Measurements from ENCODE around the gene ITGA2B. TPM values are rescaled to one million over a fixed set of nuclear protein-coding genes. Genes with fewer than 3 reads are reported as not detected.
A peak's percentile ranks its signal among the peaks of the same experiment; 100 is the strongest.

Gene ITGA2B
- total and polyA plus RNA-seq, 2 of the 13 experiments (the other 11 are each of a cell fraction or from before 2014, with no cell fraction given): 0.38 to 1.1 TPM

- TF ChIP-seq MTA1 (CRISPR knock-in tag; IDR thresholded peaks at IDR 0.05; ENCODE audit: borderline replicate concordance): no peak
- no peak for TF ChIP-seq PCBP1 (IDR thresholded peaks at IDR 0.05; ENCODE audit: borderline replicate concordance, low read depth, low read length)
- TF ChIP-seq NBN (conservative IDR thresholded peaks at IDR 0.05): no peak
These were observed 9.6 kb downstream of the ITGA2B start (continued) for GRCh38 chr17:44379887-44380286.

DNA sequence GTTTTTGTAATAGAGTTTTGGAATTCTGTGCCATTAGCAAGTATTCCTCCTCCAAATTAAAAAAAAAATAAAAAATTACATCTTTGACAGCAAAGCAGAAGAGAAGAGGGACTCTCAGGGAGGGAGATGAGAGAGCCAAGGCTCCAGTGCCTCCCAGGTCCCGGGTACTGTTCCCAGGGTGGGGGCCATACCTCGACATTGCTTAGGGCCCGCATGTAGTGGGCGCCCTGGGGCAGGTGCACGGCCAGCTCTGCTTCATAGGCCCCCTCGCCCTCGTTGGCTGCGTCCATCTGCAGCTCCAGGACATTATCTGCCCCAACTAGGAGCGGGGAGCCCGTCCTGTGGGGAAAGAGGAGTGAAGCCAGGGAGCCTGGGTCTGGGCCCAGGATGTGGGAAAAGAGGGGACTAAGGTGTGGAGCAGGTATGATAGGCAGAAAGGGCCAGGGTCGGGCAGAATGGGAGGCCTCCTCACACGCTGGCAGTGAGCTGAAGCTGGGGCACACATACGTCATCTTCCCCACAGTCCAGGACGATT, 11.2 kb downstream of the ITGA2B start:
- Histone ChIP-seq H3K79me2 (ENCODE audit: insufficient read depth, low read length) (no peaks in the 10 kb centered on the region), H2AFZ (ENCODE audit: low read length) (no peak overlapping the region), H3K4me1 (ENCODE audit: insufficient read depth, low read length) (peaks cover 33% of the 10 kb centered on the region), H3K27me3 (ENCODE audit: control insufficient read depth in 1 of 2, insufficient read depth in 2 of 2, low read length in 2 of 2) (peaks cover 14 to 47% of the 10 kb centered on the region in 2 experiments), H3K9ac (ENCODE audit: insufficient read depth, low read depth, low read length) (no peak overlapping the region), H3K4me2 (ENCODE audit: low read depth, low read length) (no peak overlapping the region), H3K27ac (ENCODE audit: extremely low read length, insufficient read depth, low read length) (no peak overlapping the region), H3K9me3 (ENCODE audit: low read length) (no peaks in the 10 kb centered on the region), H4K20me1 (ENCODE audit: insufficient read depth, low read length) (no peaks in the 10 kb centered on the region; the same call in 1 of the 2 replicates), H3K36me3 (replicated peaks in 1 of 2; ENCODE audit: control insufficient read depth in 1 of 2, insufficient read depth in 2 of 2, low read length in 2 of 2) (no peaks in the 10 kb centered on the region), H3K4me3 (replicated peaks in 1 of 3; ENCODE audit: insufficient read depth in 1 of 3, low read depth in 2 of 3, low read length in 3 of 3) (no peak overlapping the region)
- WGBS (ENCODE audit: low lambda C conversion rate): 22% methylated on average over 14 of the region's 14 CpGs
- BruUV-seq (replicated peaks): no TSS peak
- intact Hi-C loops (cut with micrococcal nuclease; ENCODE audit: unreplicated experiment): no loop called here
- no peak for DNase-seq (ENCODE audit: low spot score)
- FAIRE-seq: no peak
- CTCF ChIA-PET (ENCODE audit: low intra/inter-chr PET ratio, low total read pairs): no interaction called here
- in situ Hi-C loops (cut with HindIII; ENCODE audit: extremely low pct_ligation_motif_present, low pct_unique_long_range_greater_than_20kb): no loop called here
- POLR2A ChIA-PET: no interaction called here
- no peak for ATAC-seq
- TF ChIP-seq ZNF274 (CRISPR knock-in tag; IDR thresholded peaks at IDR 0.05): 0 out of 2 replicates have a peak, but pooled peaks have one; percentile 39
- TF ChIP-seq HOXD1 (CRISPR knock-in tag; IDR thresholded peaks at IDR 0.05): no peak
- TF ChIP-seq, protein P1, sequence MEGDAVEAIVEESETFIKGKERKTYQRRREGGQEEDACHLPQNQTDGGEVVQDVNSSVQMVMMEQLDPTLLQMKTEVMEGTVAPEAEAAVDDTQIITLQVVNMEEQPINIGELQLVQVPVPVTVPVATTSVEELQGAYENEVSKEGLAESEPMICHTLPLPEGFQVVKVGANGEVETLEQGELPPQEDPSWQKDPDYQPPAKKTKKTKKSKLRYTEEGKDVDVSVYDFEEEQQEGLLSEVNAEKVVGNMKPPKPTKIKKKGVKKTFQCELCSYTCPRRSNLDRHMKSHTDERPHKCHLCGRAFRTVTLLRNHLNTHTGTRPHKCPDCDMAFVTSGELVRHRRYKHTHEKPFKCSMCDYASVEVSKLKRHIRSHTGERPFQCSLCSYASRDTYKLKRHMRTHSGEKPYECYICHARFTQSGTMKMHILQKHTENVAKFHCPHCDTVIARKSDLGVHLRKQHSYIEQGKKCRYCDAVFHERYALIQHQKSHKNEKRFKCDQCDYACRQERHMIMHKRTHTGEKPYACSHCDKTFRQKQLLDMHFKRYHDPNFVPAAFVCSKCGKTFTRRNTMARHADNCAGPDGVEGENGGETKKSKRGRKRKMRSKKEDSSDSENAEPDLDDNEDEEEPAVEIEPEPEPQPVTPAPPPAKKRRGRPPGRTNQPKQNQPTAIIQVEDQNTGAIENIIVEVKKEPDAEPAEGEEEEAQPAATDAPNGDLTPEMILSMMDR (CRISPR knock-in tag; IDR thresholded peaks at IDR 0.05): 0 out of 2 replicates have a peak, but pooled peaks have one; percentile 23
- TF ChIP-seq FOSL1 (CRISPR knock-in tag; IDR thresholded peaks at IDR 0.05; ENCODE audit: borderline replicate concordance): no peak
- TF ChIP-seq KAT7 (CRISPR knock-in tag; IDR thresholded peaks at IDR 0.05; ENCODE audit: borderline replicate concordance): no peak
- TF ChIP-seq XRCC5 (optimal IDR thresholded peaks at IDR 0.05; ENCODE audit: low read length): no peak
- TF ChIP-seq TGIF2 (CRISPR knock-in tag; IDR thresholded peaks at IDR 0.05): no peak
- no peak for TF ChIP-seq PRMT3 (CRISPR knock-in tag; IDR thresholded peaks at IDR 0.05; ENCODE audit: borderline replicate concordance, low read depth)
- TF ChIP-seq ZNF850 (CRISPR knock-in tag; conservative IDR thresholded peaks at IDR 0.05): no peak
- 0 out of 2 replicates have a peak, but pooled peaks have one; percentile 31 for TF ChIP-seq PATZ1 (CRISPR knock-in tag; IDR thresholded peaks at IDR 0.05)
- TF ChIP-seq ZNF260 (CRISPR knock-in tag; IDR thresholded peaks at IDR 0.05; ENCODE audit: borderline replicate concordance, low read depth): no peak
- no peak for TF ChIP-seq FOXJ3 (CRISPR knock-in tag; IDR thresholded peaks at IDR 0.05; ENCODE audit: borderline replicate concordance)
- no peak for TF ChIP-seq ZBTB43 (CRISPR knock-in tag; conservative IDR thresholded peaks at IDR 0.05)
- no peak for TF ChIP-seq YEATS4 (CRISPR knock-in tag; IDR thresholded peaks at IDR 0.05; ENCODE audit: borderline replicate concordance)
- TF ChIP-seq SRY (CRISPR knock-in tag; IDR thresholded peaks at IDR 0.05): no peak
- no peak for TF ChIP-seq SP5 (CRISPR knock-in tag; IDR thresholded peaks at IDR 0.05; ENCODE audit: borderline replicate concordance, low read depth)
- TF ChIP-seq ARID2 (CRISPR knock-in tag; IDR thresholded peaks at IDR 0.05; ENCODE audit: borderline replicate concordance): no peak
